Thyroid gland (tissue), 4 donors: ENCODE measurements around the gene SPOCK1. TPM values are rescaled to one million over a fixed set of nuclear protein-coding genes. Genes with fewer than 3 reads are reported as not detected.

ENCODE experiments used
- DNase-seq, 2 donors: peaks; one replicate each; pipeline ENCODE4 v3.0.0-alpha.2; 2019
- H3K27ac ChIP-seq, 3 donors: fragments of 200-600 bp; sonication (generic); 1 replicate in 2 of 3; 2 replicates in 1 of 3; pipeline ENCODE4 v1.5.1; 2016 to 2019; ENCODE audit warnings: mild to moderate bottlenecking in 1 of 3, moderate library complexity in 1 of 3
- H3K27me3 ChIP-seq: fragments of 200-600 bp; sonication (generic); one replicate; pipeline ENCODE4 v1.5.1; 2019
- H3K36me3 ChIP-seq, 2 donors: fragments of 200-600 bp; sonication (generic); one replicate each; pipeline ENCODE4 v1.5.1; 2016 to 2019
- H3K4me1 ChIP-seq, 2 donors: fragments of 200-600 bp; sonication (generic); one replicate each; pipeline ENCODE4 v1.5.1; 2017 to 2019
- H3K4me3 ChIP-seq, 3 donors: fragments of 200-600 bp; sonication (generic); replicated peaks in 1 of 3; 1 replicate in 2 of 3; 2 replicates in 1 of 3; pipeline ENCODE4 v1.5.1; 2016; ENCODE audit warnings: mild to moderate bottlenecking in 1 of 3
- H3K9me3 ChIP-seq: fragments of 200-600 bp; sonication (generic); one replicate; pipeline ENCODE4 v1.5.1; 2017
- POLR2A ChIP-seq, 2 donors: fragments of 450-650 bp; IDR thresholded peaks; one replicate each; pipeline ENCODE4 v1.6.1; 2017; ENCODE audit warnings: antibody characterized with exemption in 2 of 2, mild to moderate bottlenecking in 2 of 2, moderate library complexity in 1 of 2
- WGBS, 2 donors: methylation state at CpG; one replicate each; pipeline ENCODE4 v1.1.5; 2017; 5-methylcytosine and 5-hydroxymethylcytosine counted together
- intact Hi-C: fragments of 100-400 bp; cut with DNase I; formaldehyde crosslinking; loops from one replicate; pipeline ENCODE4 v1.15.1; 2023
- total RNA-seq, 4 donors: library from RNA; depleted of rRNA; stranded (reverse); fragments of >200 nt; gene quantifications; one replicate each; pipeline ENCODE4 v1.2.3, GENCODE V29; 2016
- TF ChIP-seq, protein P1 (sequence below), 6 experiments: fragments of 200-600 bp in 3 of 6; fragments of 450-650 bp in 3 of 6; sonication (generic) in 3 of 6; IDR thresholded peaks; one replicate each; pipeline ENCODE4 v1.5.1; 2016 to 2019; ENCODE audit warnings: antibody characterized with exemption in 6 of 6, mild to moderate bottlenecking in 2 of 6, inconsistent platforms in 1 of 6, moderate library complexity in 1 of 6

The SPOCK1 gene
- total RNA-seq, 4 donors from 2014 or later = 15.8 to 34.1 (median 27.5) TPM

DNA sequence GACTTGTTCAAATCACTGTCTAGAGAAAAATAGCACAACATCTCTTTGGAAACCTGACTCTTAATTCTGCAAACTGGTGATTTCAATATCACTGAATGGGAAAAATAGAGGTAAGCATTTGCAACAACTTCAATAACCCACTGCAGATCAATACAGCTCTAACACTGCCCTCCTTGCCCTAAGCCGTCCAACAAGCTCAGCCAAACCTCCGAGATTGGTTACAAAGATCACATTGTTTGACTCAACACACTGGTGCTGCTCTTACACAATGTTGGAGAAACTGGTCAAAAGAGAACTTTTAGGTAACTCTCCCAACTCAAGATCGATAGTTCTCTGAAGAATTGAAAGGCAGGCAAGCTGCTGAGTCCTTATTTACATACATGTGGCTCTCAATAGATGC is 150.4 kb downstream of the SPOCK1 start:
- H3K27me3 ChIP-seq = no peaks in the 10 kb centered on the region
- peaks cover 0 to 6% of the 10 kb centered on the region in 2 donors for H3K4me1 ChIP-seq

DNA sequence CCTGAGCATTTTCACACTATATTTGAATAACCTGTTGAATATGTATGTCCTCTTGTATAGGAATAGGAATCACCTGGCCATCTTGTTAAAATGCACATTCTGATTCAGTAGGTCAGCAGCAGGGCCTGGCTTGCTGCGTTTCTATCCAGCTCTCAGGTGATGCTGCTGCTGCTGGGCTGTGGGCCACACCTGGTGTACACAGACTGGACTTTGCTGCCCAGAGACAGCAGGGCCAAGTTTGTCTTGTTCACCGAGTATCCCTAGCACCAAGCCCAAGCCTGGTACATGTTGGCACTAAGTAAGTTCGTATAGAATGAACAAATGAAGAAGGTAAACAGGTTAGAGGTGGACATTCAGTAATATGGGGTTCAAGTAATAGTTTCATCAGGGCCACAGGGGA is 151.3 kb downstream of the SPOCK1 start:
- 78 to 89% methylated on average over 3 of the region's 3 CpGs for WGBS, 2 donors
- Histone ChIP-seq H3K27ac (no peak overlapping the region), H3K9me3 (no peaks in the 10 kb centered on the region), H3K27me3 (no peaks in the 10 kb centered on the region), H3K4me3 (no peak overlapping the region), H3K36me3 (no peaks in the 10 kb centered on the region), H3K4me1 (peaks cover 0 to 6% of the 10 kb centered on the region in 2 donors)
- no peak for DNase-seq
- TF ChIP-seq, protein P1, sequence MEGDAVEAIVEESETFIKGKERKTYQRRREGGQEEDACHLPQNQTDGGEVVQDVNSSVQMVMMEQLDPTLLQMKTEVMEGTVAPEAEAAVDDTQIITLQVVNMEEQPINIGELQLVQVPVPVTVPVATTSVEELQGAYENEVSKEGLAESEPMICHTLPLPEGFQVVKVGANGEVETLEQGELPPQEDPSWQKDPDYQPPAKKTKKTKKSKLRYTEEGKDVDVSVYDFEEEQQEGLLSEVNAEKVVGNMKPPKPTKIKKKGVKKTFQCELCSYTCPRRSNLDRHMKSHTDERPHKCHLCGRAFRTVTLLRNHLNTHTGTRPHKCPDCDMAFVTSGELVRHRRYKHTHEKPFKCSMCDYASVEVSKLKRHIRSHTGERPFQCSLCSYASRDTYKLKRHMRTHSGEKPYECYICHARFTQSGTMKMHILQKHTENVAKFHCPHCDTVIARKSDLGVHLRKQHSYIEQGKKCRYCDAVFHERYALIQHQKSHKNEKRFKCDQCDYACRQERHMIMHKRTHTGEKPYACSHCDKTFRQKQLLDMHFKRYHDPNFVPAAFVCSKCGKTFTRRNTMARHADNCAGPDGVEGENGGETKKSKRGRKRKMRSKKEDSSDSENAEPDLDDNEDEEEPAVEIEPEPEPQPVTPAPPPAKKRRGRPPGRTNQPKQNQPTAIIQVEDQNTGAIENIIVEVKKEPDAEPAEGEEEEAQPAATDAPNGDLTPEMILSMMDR (IDR thresholded peaks at IDR 0.05) = no peak
- no peak for TF ChIP-seq POLR2A (IDR thresholded peaks at IDR 0.05)
- intact Hi-C loops = no loop called here

More for the DNA sequence above, 150.4 kb downstream of the SPOCK1 start:
- no peaks in the 10 kb centered on the region for H3K9me3 ChIP-seq
- H3K4me3 ChIP-seq = no peak overlapping the region
- TF ChIP-seq, protein P1 (IDR thresholded peaks at IDR 0.05) = no peak
- no peak for TF ChIP-seq POLR2A (IDR thresholded peaks at IDR 0.05)
- no peak overlapping the region for H3K27ac ChIP-seq
- intact Hi-C loops = no loop called here
- H3K36me3 ChIP-seq = no peaks in the 10 kb centered on the region
- WGBS, 2 donors = 71 to 83% methylated on average over 3 of the region's 3 CpGs
- DNase-seq = no peak

DNA sequence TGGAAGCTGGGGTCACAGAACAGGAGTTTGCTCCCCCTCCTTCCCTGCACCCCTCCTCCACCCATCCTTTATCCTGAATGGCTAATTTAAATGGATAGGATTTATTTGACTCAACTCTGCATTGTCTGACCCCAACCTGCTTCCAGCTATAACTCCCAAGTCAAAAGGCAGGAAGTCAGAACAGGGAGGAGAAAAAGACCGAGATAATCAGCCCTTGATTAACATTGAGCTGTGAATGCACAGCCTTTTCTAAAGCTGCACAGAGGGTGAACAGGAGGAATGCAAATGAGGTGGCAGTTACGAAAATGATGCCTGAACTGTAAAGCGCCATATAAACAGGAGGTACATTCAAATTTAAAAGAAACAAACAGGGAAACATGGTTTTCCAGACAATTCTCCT is 152.8 kb downstream of the SPOCK1 start:
- H3K4me1 ChIP-seq = peaks cover 0 to 6% of the 10 kb centered on the region in 2 donors
- H3K27me3 ChIP-seq = no peaks in the 10 kb centered on the region
- no peak for DNase-seq
- TF ChIP-seq, protein P1 (IDR thresholded peaks at IDR 0.05) = no peak
- WGBS, 2 donors = 84% methylated on average over 3 of the region's 3 CpGs
- no peaks in the 10 kb centered on the region for H3K9me3 ChIP-seq
- H3K27ac ChIP-seq = no peak overlapping the region
- no peak overlapping the region for H3K4me3 ChIP-seq
- intact Hi-C loops = no loop called here
- no peaks in the 10 kb centered on the region for H3K36me3 ChIP-seq

DNA sequence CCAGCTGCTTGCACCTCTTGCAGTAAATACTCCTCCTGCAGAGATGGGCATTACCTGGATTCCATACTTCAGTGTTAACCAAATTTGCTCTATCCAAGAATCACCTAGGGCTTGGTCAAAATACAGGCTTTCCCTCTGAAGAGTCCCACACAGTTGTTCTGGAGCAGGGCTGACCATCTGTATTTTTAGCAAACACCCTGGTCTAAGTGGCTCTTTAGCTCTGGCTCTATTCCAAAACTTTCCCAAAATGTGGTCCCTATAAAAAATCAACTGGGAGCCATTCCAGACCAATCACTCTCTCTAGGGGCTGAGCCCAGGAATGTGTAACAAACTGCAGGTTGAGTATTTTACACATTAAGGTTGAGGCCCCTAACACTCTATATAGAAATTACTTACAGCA is 153.7 kb downstream of the SPOCK1 start:
- intact Hi-C loops = no loop called here
- H3K9me3 ChIP-seq = no peaks in the 10 kb centered on the region

DNA sequence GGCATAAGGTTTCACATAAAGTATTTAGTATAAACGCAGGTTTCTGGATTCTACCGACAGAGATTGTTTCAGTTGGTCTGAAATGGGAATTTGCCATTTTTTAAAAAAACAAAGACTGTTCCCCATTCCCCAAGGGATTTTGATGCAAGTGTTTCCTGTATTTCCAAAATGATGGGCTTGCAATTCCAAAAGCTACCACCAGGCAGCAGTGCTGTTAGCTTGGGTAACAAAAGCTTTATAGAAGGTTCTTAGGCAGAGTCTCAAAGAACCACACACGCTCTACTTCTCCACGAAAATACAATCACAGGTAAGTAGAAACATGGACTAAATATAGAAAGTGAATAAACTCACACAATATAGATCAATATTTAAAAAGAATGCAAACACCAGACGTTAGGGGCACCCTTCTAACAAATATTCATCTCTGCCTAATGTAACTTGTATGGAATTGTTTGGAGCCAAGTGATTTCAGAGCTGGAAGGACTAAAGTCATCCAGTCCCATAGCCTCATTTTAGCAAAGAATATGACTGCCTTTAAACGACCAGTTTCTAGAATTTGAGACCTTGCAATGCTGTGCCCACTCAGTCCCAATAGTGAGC is 154.3 kb downstream of the SPOCK1 start:
- TF ChIP-seq POLR2A (IDR thresholded peaks at IDR 0.05) = no peak
- TF ChIP-seq, protein P1 (IDR thresholded peaks at IDR 0.05) = peak; percentile 43 to 77 (median 60)
- Histone ChIP-seq H3K27me3 (no peaks in the 10 kb centered on the region), H3K27ac (no peak overlapping the region), H3K9me3 (no peaks in the 10 kb centered on the region), H3K4me1 (peaks cover 0 to 6% of the 10 kb centered on the region in 2 donors), H3K36me3 (no peaks in the 10 kb centered on the region), H3K4me3 (no peak overlapping the region)
- DNase-seq = peak; percentile 42 to 50
- intact Hi-C loops = no loop called here
- WGBS, 2 donors = 32 to 38% methylated on average over 6 of the region's 6 CpGs

More for the DNA sequence above, 153.7 kb downstream of the SPOCK1 start:
- Histone ChIP-seq H3K4me1 (peaks cover 0 to 6% of the 10 kb centered on the region in 2 donors), H3K27me3 (no peaks in the 10 kb centered on the region), H3K4me3 (no peak overlapping the region), H3K36me3 (no peaks in the 10 kb centered on the region), H3K27ac (no peak overlapping the region)
- no peak for DNase-seq
- TF ChIP-seq, protein P1 (IDR thresholded peaks at IDR 0.05) = no peak
- TF ChIP-seq POLR2A (IDR thresholded peaks at IDR 0.05) = no peak
